DND-41 (cell line): ENCODE results near the gene FLACC1.

Experiments used
- ATAC-seq: fragments of 200-7000 bp; cut with Tn5 transposase; 3 replicates; pipeline ENCODE4 v1.9.1; 2021; ENCODE audit warnings: low read depth; ENCODE audit not compliant: insufficient read depth
- DNase-seq: peaks from one replicate; pipeline ENCODE4 v3.0.0-alpha.2; 2020
- H2AFZ ChIP-seq: 2 replicates; pipeline ENCODE4 v1.6.0; 2012; ENCODE audit warnings: low read depth, low read length
- H3K27ac ChIP-seq: 2 replicates; pipeline ENCODE4 v1.5.1; 2012; ENCODE audit warnings: low read length, inconsistent platforms
- H3K27me3 ChIP-seq: fragments of 200-600 bp; sonication (generic); 2 replicates; pipeline ENCODE4 v1.6.0; 2012; ENCODE audit warnings: low read length, mild to moderate bottlenecking, inconsistent platforms; ENCODE audit not compliant: insufficient read depth, poor library complexity
- H3K36me3 ChIP-seq: 2 replicates; pipeline ENCODE4 v1.5.1; 2012; ENCODE audit warnings: low read length, inconsistent platforms; ENCODE audit not compliant: insufficient read depth
- H3K4me1 ChIP-seq: 2 replicates; pipeline ENCODE4 v1.5.1; 2012; ENCODE audit warnings: mild to moderate bottlenecking, low read length; ENCODE audit not compliant: insufficient read depth
- H3K4me2 ChIP-seq: 2 replicates; pipeline ENCODE4 v1.6.0; 2012; ENCODE audit warnings: mild to moderate bottlenecking, moderate library complexity, low read length, inconsistent platforms; ENCODE audit not compliant: insufficient read depth
- H3K4me3 ChIP-seq, 2 experiments: fragments of 200-600 bp in 1 of 2; shearing (Covaris generic) in 1 of 2; 2 replicates each; pipeline ENCODE4 v1.5.1; 2012 to 2016; ENCODE audit warnings: inconsistent platforms in 2 of 2, low read length in 2 of 2, mild to moderate bottlenecking in 2 of 2, low read depth in 1 of 2, moderate library complexity in 1 of 2
- H3K79me2 ChIP-seq: 2 replicates; pipeline ENCODE4 v1.6.0; 2012; ENCODE audit warnings: low read length, inconsistent platforms; ENCODE audit not compliant: insufficient read depth
- H3K9ac ChIP-seq: 2 replicates; pipeline ENCODE4 v1.6.0; 2012; ENCODE audit warnings: low read depth, mild to moderate bottlenecking, inconsistent platforms, low read length, moderate library complexity
- H3K9me3 ChIP-seq: 2 replicates; pipeline ENCODE4 v1.5.1; 2012; ENCODE audit warnings: low read length, moderate library complexity, mild to moderate bottlenecking, inconsistent platforms; ENCODE audit not compliant: insufficient read depth, severe bottlenecking
- H4K20me1 ChIP-seq: 2 replicates; pipeline ENCODE4 v1.6.0; 2012; ENCODE audit warnings: low read length; ENCODE audit not compliant: insufficient read depth
- CTCF ChIP-seq: IDR thresholded peaks from 2 replicates; pipeline ENCODE4 v1.5.1; 2012; ENCODE audit warnings: borderline replicate concordance, low read length, moderate library complexity, mild to moderate bottlenecking; ENCODE audit not compliant: poor library complexity, severe bottlenecking; ENCODE audit errors: extremely low read depth
- EZH2 ChIP-seq: IDR thresholded peaks from 3 replicates; pipeline ENCODE4 v1.6.1; 2012; ENCODE audit warnings: borderline replicate concordance, low read depth, mild to moderate bottlenecking, moderate library complexity, low read length, inconsistent platforms; ENCODE audit not compliant: severe bottlenecking

The FLACC1 gene

GRCh38 chr2:201249889-201250288 is 107.3 kb downstream of the FLACC1 start:
- Histone ChIP-seq H3K79me2 (peaks cover 65% of the 10 kb centered on the region), H3K9me3 (peaks cover 4% of the 10 kb centered on the region), H3K4me3 (no peak overlapping the region), H3K27me3 (no peaks in the 10 kb centered on the region), H2AFZ (no peak overlapping the region), H3K4me1 (peaks cover 42% of the 10 kb centered on the region), H3K27ac (peak overlapping the region; percentile 66), H3K4me2 (no peak overlapping the region), H3K36me3 (peaks cover 25% of the 10 kb centered on the region), H3K9ac (no peak overlapping the region), H4K20me1 (no peaks in the 10 kb centered on the region)
- TF ChIP-seq CTCF = no peak
- TF ChIP-seq EZH2 = no peak
- no peak for ATAC-seq
- no peak for DNase-seq

GRCh38 chr2:201248288-201248844 is 108.8 kb downstream of the FLACC1 start:
- H3K4me3 ChIP-seq = no peak overlapping the region
- no peak overlapping the region for H2AFZ ChIP-seq
- no peak for ATAC-seq
- no peak overlapping the region for H3K4me2 ChIP-seq
- peak; percentile 1 for DNase-seq
- H3K9ac ChIP-seq = no peak overlapping the region
- peaks cover 57% of the 10 kb centered on the region for H3K79me2 ChIP-seq
- H3K4me1 ChIP-seq = peaks cover 27% of the 10 kb centered on the region
- H3K36me3 ChIP-seq = peaks cover 18% of the 10 kb centered on the region
- H4K20me1 ChIP-seq = no peaks in the 10 kb centered on the region; the same call in 1 of the 2 replicates
- no peaks in the 10 kb centered on the region for H3K27me3 ChIP-seq
- peaks cover 4% of the 10 kb centered on the region for H3K9me3 ChIP-seq
- no peak for TF ChIP-seq EZH2
- no peak for TF ChIP-seq CTCF
- peak overlapping the region; percentile 44 for H3K27ac ChIP-seq

- H3K4me1 ChIP-seq = peaks cover 7% of the 10 kb centered on the region; the same call in 1 of the 2 replicates
- no peak for ATAC-seq
- H3K27ac ChIP-seq = peak overlapping the region; percentile 31
- H3K36me3 ChIP-seq = peaks cover 23% of the 10 kb centered on the region
- peaks cover 65% of the 10 kb centered on the region for H3K79me2 ChIP-seq
- H4K20me1 ChIP-seq = no peaks in the 10 kb centered on the region; the same call in 1 of the 2 replicates
- no peaks in the 10 kb centered on the region for H3K27me3 ChIP-seq
- no peak overlapping the region for H2AFZ ChIP-seq
- peaks cover 4% of the 10 kb centered on the region for H3K9me3 ChIP-seq
- DNase-seq = peak; percentile 2
- no peak overlapping the region for H3K4me2 ChIP-seq
- TF ChIP-seq CTCF = no peak
- no peak for TF ChIP-seq EZH2
- H3K4me3 ChIP-seq = no peak overlapping the region
- no peak overlapping the region for H3K9ac ChIP-seq
These were observed 110.9 kb downstream of the FLACC1 start for GRCh38 chr2:201246280-201246679.
